Liver (tissue), 3 donors: ENCODE data around the gene HSPG2.
"Not testable (repeated sequence)": the region's sequence is repeated elsewhere in the genome, so short reads cannot be mapped to it uniquely, and the experiment has no call there.

Experiments
- CTCF ChIP-seq: fragments of 150-350 bp; IDR thresholded peaks from 2 replicates; pipeline ENCODE4 v1.5.1; 2017; ENCODE audit warnings: improper control_type of control experiment, low read depth, low read length; ENCODE audit not compliant: missing input control
- FOXA1 ChIP-seq: IDR thresholded peaks from 2 replicates; pipeline ENCODE4 v1.6.1; 2016; ENCODE audit warnings: antibody characterized with exemption
- NR2F2 ChIP-seq: IDR thresholded peaks from 2 replicates; pipeline ENCODE4 v1.6.1; 2016; ENCODE audit warnings: antibody characterized with exemption
- RAD21 ChIP-seq, 2 donors: IDR thresholded peaks; 2 replicates each; pipeline ENCODE4 v1.6.1; 2016; ENCODE audit warnings: antibody characterized with exemption in 2 of 2, mild to moderate bottlenecking in 2 of 2
- RXRA ChIP-seq, 2 donors: IDR thresholded peaks; 2 replicates each; pipeline ENCODE4 v1.6.1; 2017 to 2018; ENCODE audit warnings: antibody characterized with exemption in 2 of 2, mild to moderate bottlenecking in 1 of 2
- SP1 ChIP-seq: IDR thresholded peaks from 2 replicates; pipeline ENCODE4 v1.6.1; 2018; ENCODE audit warnings: antibody characterized with exemption, mild to moderate bottlenecking
- YY1 ChIP-seq: IDR thresholded peaks from 2 replicates; pipeline ENCODE4 v1.6.1; 2016; ENCODE audit warnings: antibody characterized with exemption, mild to moderate bottlenecking
- TF ChIP-seq, protein P1 (sequence below): IDR thresholded peaks from 2 replicates; pipeline ENCODE4 v1.6.1; 2016; ENCODE audit warnings: antibody characterized with exemption
- TF ChIP-seq, protein P2 (sequence below): IDR thresholded peaks from 2 replicates; pipeline ENCODE4 v1.6.1; 2016; ENCODE audit warnings: antibody characterized with exemption
- TF ChIP-seq, protein P3 (sequence below): IDR thresholded peaks from 2 replicates; pipeline ENCODE4 v1.6.1; 2016; ENCODE audit warnings: antibody characterized with exemption
- donor health status: healthy.
- donor health status: healthy.

GRCh38 chr1:21973948-21974347 lies 36.8 kb upstream of the HSPG2 start:
- TF ChIP-seq CTCF; SP1; RAD21 (IDR thresholded peaks at IDR 0.05); FOXA1; YY1; RXRA (IDR thresholded peaks at IDR 0.05); NR2F2: not testable (repeated sequence)
- TF ChIP-seq, protein P1, sequence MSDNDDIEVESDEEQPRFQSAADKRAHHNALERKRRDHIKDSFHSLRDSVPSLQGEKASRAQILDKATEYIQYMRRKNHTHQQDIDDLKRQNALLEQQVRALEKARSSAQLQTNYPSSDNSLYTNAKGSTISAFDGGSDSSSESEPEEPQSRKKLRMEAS, result not testable (repeated sequence)
- TF ChIP-seq, protein P2, sequence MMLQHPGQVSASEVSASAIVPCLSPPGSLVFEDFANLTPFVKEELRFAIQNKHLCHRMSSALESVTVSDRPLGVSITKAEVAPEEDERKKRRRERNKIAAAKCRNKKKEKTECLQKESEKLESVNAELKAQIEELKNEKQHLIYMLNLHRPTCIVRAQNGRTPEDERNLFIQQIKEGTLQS, result not testable (repeated sequence)
- TF ChIP-seq, protein P3, sequence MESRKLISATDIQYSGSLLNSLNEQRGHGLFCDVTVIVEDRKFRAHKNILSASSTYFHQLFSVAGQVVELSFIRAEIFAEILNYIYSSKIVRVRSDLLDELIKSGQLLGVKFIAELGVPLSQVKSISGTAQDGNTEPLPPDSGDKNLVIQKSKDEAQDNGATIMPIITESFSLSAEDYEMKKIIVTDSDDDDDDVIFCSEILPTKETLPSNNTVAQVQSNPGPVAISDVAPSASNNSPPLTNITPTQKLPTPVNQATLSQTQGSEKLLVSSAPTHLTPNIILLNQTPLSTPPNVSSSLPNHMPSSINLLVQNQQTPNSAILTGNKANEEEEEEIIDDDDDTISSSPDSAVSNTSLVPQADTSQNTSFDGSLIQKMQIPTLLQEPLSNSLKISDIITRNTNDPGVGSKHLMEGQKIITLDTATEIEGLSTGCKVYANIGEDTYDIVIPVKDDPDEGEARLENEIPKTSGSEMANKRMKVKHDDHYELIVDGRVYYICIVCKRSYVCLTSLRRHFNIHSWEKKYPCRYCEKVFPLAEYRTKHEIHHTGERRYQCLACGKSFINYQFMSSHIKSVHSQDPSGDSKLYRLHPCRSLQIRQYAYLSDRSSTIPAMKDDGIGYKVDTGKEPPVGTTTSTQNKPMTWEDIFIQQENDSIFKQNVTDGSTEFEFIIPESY, result not testable (repeated sequence)
